ENCODE data around the gene CTNS. TPM values are rescaled to one million over a fixed set of nuclear protein-coding genes. Genes with fewer than 3 reads are reported as not detected.
A peak's percentile ranks its signal among the peaks of the same experiment; 100 is the strongest.

Gene CTNS
- total and polyA plus RNA-seq, 2 of the 13 experiments (the other 11 are each of a cell fraction or from before 2014, with no cell fraction given) = 9.5 to 13.7 TPM

GRCh38 chr17:3657588-3657869, 21.0 kb downstream of the CTNS start:
- no peak overlapping the region for H3K9ac ChIP-seq (ENCODE audit: insufficient read depth, low read depth, low read length)
- peaks cover 24% of the 10 kb centered on the region for H3K4me1 ChIP-seq (ENCODE audit: insufficient read depth, low read length)
- no peaks in the 10 kb centered on the region for H3K9me3 ChIP-seq (ENCODE audit: low read length)
- no peaks in the 10 kb centered on the region for H3K79me2 ChIP-seq (ENCODE audit: insufficient read depth, low read length)
- no CpG with 5 or more reads among the region's 7 CpGs for WGBS (ENCODE audit: low lambda C conversion rate)
- no peaks in the 10 kb centered on the region for H3K27me3 ChIP-seq (ENCODE audit: control insufficient read depth in 1 of 2, insufficient read depth in 2 of 2, low read length in 2 of 2)
- H3K4me2 ChIP-seq (ENCODE audit: low read depth, low read length) = no peak overlapping the region
- ChIA-PET POLR2A (interaction anchor here (2.1 to 3.4 kb wide), 2 partner anchors 10 to 21 kb away, joined by 6 to 13 read pairs; partner anchors contain the start of genes CTNS and SHPK), CTCF (ENCODE audit: low intra/inter-chr PET ratio, low total read pairs) (no interaction called here)
- no peaks in the 10 kb centered on the region; a peak in 1 of 5 replicates for H3K36me3 ChIP-seq (replicated peaks in 1 of 2; ENCODE audit: control insufficient read depth in 1 of 2, insufficient read depth in 2 of 2, low read length in 2 of 2)
- in situ Hi-C loops (cut with HindIII; ENCODE audit: extremely low pct_ligation_motif_present, low pct_unique_long_range_greater_than_20kb) = no loop called here
- no peak overlapping the region for H3K27ac ChIP-seq (ENCODE audit: extremely low read length, insufficient read depth, low read length)
- no peak for TF ChIP-seq ZNF607 (CRISPR knock-in tag; IDR thresholded peaks at IDR 0.05; ENCODE audit: borderline replicate concordance)
- TF ChIP-seq ZSCAN20 (CRISPR knock-in tag; IDR thresholded peaks at IDR 0.05; ENCODE audit: borderline replicate concordance) = no peak
- no peak for TF ChIP-seq SMYD3 (CRISPR knock-in tag; IDR thresholded peaks at IDR 0.05)
- no peak for TF ChIP-seq NR3C1 (CRISPR knock-in tag; IDR thresholded peaks at IDR 0.05)
- DNase-seq (ENCODE audit: low spot score) (no peak), FAIRE-seq (no peak), ATAC-seq (no peak)
- intact Hi-C loops (cut with micrococcal nuclease; ENCODE audit: unreplicated experiment) = no loop called here
- H4K20me1 ChIP-seq (ENCODE audit: insufficient read depth, low read length) = no peaks in the 10 kb centered on the region
- no peak overlapping the region for H2AFZ ChIP-seq (ENCODE audit: low read length)
- no peak overlapping the region for H3K4me3 ChIP-seq (replicated peaks in 1 of 3; ENCODE audit: insufficient read depth in 1 of 3, low read depth in 2 of 3, low read length in 3 of 3)
- no TSS peak for BruUV-seq (replicated peaks)

- WGBS (ENCODE audit: low lambda C conversion rate) = 94% methylated on average over 28 of the region's 42 CpGs
- ChIA-PET POLR2A (interaction anchor here (2.1 to 3.4 kb wide), 2 partner anchors 9 to 22 kb away, joined by 6 to 13 read pairs; partner anchors contain the start of genes CTNS and SHPK), CTCF (ENCODE audit: low intra/inter-chr PET ratio, low total read pairs) (no interaction called here)
- no peak for DNase-seq (ENCODE audit: low spot score)
- Histone ChIP-seq H3K79me2 (ENCODE audit: insufficient read depth, low read length) (no peaks in the 10 kb centered on the region), H3K4me1 (ENCODE audit: insufficient read depth, low read length) (peaks cover 24% of the 10 kb centered on the region), H3K4me2 (ENCODE audit: low read depth, low read length) (no peak overlapping the region), H4K20me1 (ENCODE audit: insufficient read depth, low read length) (no peaks in the 10 kb centered on the region), H3K9ac (ENCODE audit: insufficient read depth, low read depth, low read length) (no peak overlapping the region), H2AFZ (ENCODE audit: low read length) (no peak overlapping the region), H3K36me3 (replicated peaks in 1 of 2; ENCODE audit: control insufficient read depth in 1 of 2, insufficient read depth in 2 of 2, low read length in 2 of 2) (no peaks in the 10 kb centered on the region; a peak in 1 of 5 replicates), H3K4me3 (replicated peaks in 1 of 3; ENCODE audit: insufficient read depth in 1 of 3, low read depth in 2 of 3, low read length in 3 of 3) (no peak overlapping the region), H3K27ac (ENCODE audit: extremely low read length, insufficient read depth, low read length) (no peak overlapping the region), H3K27me3 (ENCODE audit: control insufficient read depth in 1 of 2, insufficient read depth in 2 of 2, low read length in 2 of 2) (no peaks in the 10 kb centered on the region), H3K9me3 (ENCODE audit: low read length) (no peaks in the 10 kb centered on the region)
- intact Hi-C loops (cut with micrococcal nuclease; ENCODE audit: unreplicated experiment) (no loop called here), in situ Hi-C loops (cut with HindIII; ENCODE audit: extremely low pct_ligation_motif_present, low pct_unique_long_range_greater_than_20kb) (no loop called here)
- no peak for FAIRE-seq
- BruUV-seq (replicated peaks) = no TSS peak
- TF ChIP-seq RFX3 (CRISPR knock-in tag; IDR thresholded peaks at IDR 0.05) (no peak), SP4 (CRISPR knock-in tag; IDR thresholded peaks at IDR 0.05) (no peak), ZNF510 (CRISPR knock-in tag; IDR thresholded peaks at IDR 0.05; ENCODE audit: low read depth) (no peak), ZFP36 (IDR thresholded peaks at IDR 0.05; ENCODE audit: borderline replicate concordance, low read depth, low read length, partially characterized antibody) (no peak), AGO2 (optimal IDR thresholded peaks at IDR 0.05; ENCODE audit: low read depth, low read length) (peak; percentile 68), PAX8 (CRISPR knock-in tag; IDR thresholded peaks at IDR 0.05; ENCODE audit: borderline replicate concordance) (no peak), AGO1 (IDR thresholded peaks at IDR 0.05; ENCODE audit: low read depth, low read length, poor library complexity, severe bottlenecking) (peak; percentile 88), DPF2 (CRISPR knock-in tag; IDR thresholded peaks at IDR 0.05; ENCODE audit: borderline replicate concordance, low read depth) (no peak), ZNF576 (CRISPR knock-in tag; IDR thresholded peaks at IDR 0.05) (no peak), NFIB (CRISPR knock-in tag; IDR thresholded peaks at IDR 0.05; ENCODE audit: borderline replicate concordance) (no peak), HNRNPH1 (optimal IDR thresholded peaks at IDR 0.05; ENCODE audit: low read depth, low read length) (no peak), ZNF3 (CRISPR knock-in tag; IDR thresholded peaks at IDR 0.05) (no peak), RBFOX2 (IDR thresholded peaks at IDR 0.05; ENCODE audit: low read depth, low read length) (0 out of 2 replicates have a peak, but pooled peaks have one; percentile 22), NFE2 (CRISPR knock-in tag; IDR thresholded peaks at IDR 0.05) (no peak)
- no peak; the same call in 2 of the 3 replicates for ATAC-seq
Observed at GRCh38 chr17:3657874-3658783, 21.6 kb downstream of the CTNS start.

All from HepG2 (cell line).